Measurements from ENCODE around the gene IPO9. TPM values are rescaled to one million over a fixed set of nuclear protein-coding genes. Genes with fewer than 3 reads are reported as not detected.

IPO9 gene
- total RNA-seq, 1 experiment from 2014 or later: 80.6 TPM

GRCh38 chr1:201841265-201841912 is 12.4 kb downstream of the IPO9 start:
- H2AFZ ChIP-seq (ENCODE audit: low read depth, low read length, poor library complexity, severe bottlenecking): no peak overlapping the region
- H4K20me1 ChIP-seq (ENCODE audit: insufficient read depth): peaks cover 5% of the 10 kb centered on the region; the same call in 1 of the 2 replicates
- H3K9me2 ChIP-seq (ENCODE audit: insufficient read depth): no peaks in the 10 kb centered on the region
- H3K79me2 ChIP-seq (ENCODE audit: insufficient read depth, low read length): peaks cover 99% of the 10 kb centered on the region
- ChIA-PET CTCF (no interaction called here), RAD21 (ENCODE audit: low non-redundant PET in 1 of 2, low total read pairs in 2 of 2, uncharacterized antibody in 2 of 2, unreplicated experiment in 2 of 2) (no interaction called here), POLR2A (no interaction called here)
- no peak overlapping the region for H3K27ac ChIP-seq (ENCODE audit: low read depth, low read length)
- DNase-seq (ENCODE audit: low read depth, low spot score) (no peak), ATAC-seq (no peak)
- H3K9ac ChIP-seq (ENCODE audit: low read length): no peak overlapping the region
- no peak overlapping the region for H3K4me2 ChIP-seq (ENCODE audit: low read length)
- H3K4me3 ChIP-seq (replicated peaks in 1 of 2; ENCODE audit: low read depth in 1 of 2, low read length in 2 of 2): no peak overlapping the region
- no peaks in the 10 kb centered on the region for H3K9me3 ChIP-seq (ENCODE audit: control insufficient read depth in 1 of 2, insufficient read depth in 1 of 2, low read depth in 1 of 2, low read length in 2 of 2)
- TF ChIP-seq SIN3A (IDR thresholded peaks at IDR 0.05; ENCODE audit: low read depth) (no peak), FOSL1 (IDR thresholded peaks at IDR 0.05; ENCODE audit: low read depth) (no peak), EGR1 (IDR thresholded peaks at IDR 0.05; ENCODE audit: low read depth) (no peak), ELF1 (IDR thresholded peaks at IDR 0.05; ENCODE audit: borderline replicate concordance, low read depth) (no peak), EZH2phosphoT487 (IDR thresholded peaks at IDR 0.05; ENCODE audit: borderline replicate concordance) (no peak), ATF3 (IDR thresholded peaks at IDR 0.05) (no peak), POLR2A (IDR thresholded peaks at IDR 0.05; ENCODE audit: borderline replicate concordance, extremely low read depth, insufficient read depth, insufficient read length) (no peak), TCF7L2 (IDR thresholded peaks at IDR 0.05; ENCODE audit: borderline replicate concordance, extremely low read depth, insufficient read depth, insufficient read length) (no peak), ZBTB33 (IDR thresholded peaks at IDR 0.05; ENCODE audit: extremely low read depth, insufficient replicate concordance, low read length) (no peak), YY1 (IDR thresholded peaks at IDR 0.05; ENCODE audit: extremely low read depth, insufficient replicate concordance, low read depth, low read length) (no peak), ZNF274 (IDR thresholded peaks at IDR 0.05; ENCODE audit: low read depth, low read length) (no peak), RAD21 (IDR thresholded peaks at IDR 0.05; ENCODE audit: low read depth) (no peak), SRF (IDR thresholded peaks at IDR 0.05; ENCODE audit: low read depth) (no peak), CBX3 (IDR thresholded peaks at IDR 0.05; ENCODE audit: low read depth) (no peak), EZH2 (IDR thresholded peaks at IDR 0.05) (no peak), ZFX (IDR thresholded peaks at IDR 0.05) (no peak)
- BruUV-seq (replicated peaks): no TSS peak
- H3K27me3 ChIP-seq (ENCODE audit: insufficient read depth, low read length): no peaks in the 10 kb centered on the region
- intact Hi-C loops (cut with micrococcal nuclease): no loop called here
- no peaks in the 10 kb centered on the region for H3K36me3 ChIP-seq (ENCODE audit: control insufficient read depth in 1 of 2, insufficient read depth in 2 of 2, low read length in 2 of 2)
- no peaks in the 10 kb centered on the region; a peak in 1 of 4 replicates for H3K4me1 ChIP-seq (ENCODE audit: control insufficient read depth in 1 of 2, insufficient read depth in 2 of 2, low read length in 2 of 2)
